Measurements from ENCODE around the gene ZNF74. TPM values are rescaled to one million over a fixed set of nuclear protein-coding genes. Genes with fewer than 3 reads are reported as not detected.
A peak's percentile ranks its signal among the peaks of the same experiment; 100 is the strongest.
"Not testable (repeated sequence)": the region's sequence is repeated elsewhere in the genome, so short reads cannot be mapped to it uniquely, and the experiment has no call there.

The ZNF74 gene
- total and polyA plus RNA-seq, 9 donors = 11.7 to 24.4 (median 16.6) TPM

DNA sequence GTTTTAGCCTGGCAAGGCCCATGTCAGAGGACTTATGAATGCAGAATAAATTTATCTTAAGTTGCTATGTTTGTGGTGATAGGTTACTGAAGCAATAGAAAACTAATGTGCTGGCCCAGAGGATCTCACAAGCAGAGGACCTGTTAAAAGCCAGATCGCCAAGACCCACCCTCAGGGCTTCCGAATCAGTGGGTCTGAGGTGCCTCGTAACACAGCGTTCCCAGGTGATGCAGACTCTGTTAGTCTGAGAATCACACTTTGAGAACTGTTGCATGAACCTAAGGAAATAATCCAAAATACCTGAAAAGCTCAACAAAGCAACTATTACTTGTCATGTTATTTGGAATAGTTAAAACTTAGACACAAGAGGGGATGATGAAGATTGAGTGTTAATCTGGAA is 50.4 kb downstream of the ZNF74 start:
- H3K36me3 ChIP-seq (ENCODE audit: control insufficient read depth, insufficient read depth, low read length) = peaks cover 43% of the 10 kb centered on the region
- H3K27me3 ChIP-seq (ENCODE audit: control insufficient read depth, insufficient read depth, low read length) = no peaks in the 10 kb centered on the region
- no peaks in the 10 kb centered on the region for H3K9me3 ChIP-seq (replicated peaks; ENCODE audit: control insufficient read depth, low read depth, low read length)
- no peak overlapping the region for H3K4me3 ChIP-seq (ENCODE audit: low read length)
- WGBS (ENCODE audit: insufficient coverage) = 96% methylated on average over 3 of the region's 4 CpGs
- H3K4me1 ChIP-seq (ENCODE audit: control insufficient read depth, insufficient read depth, low read length) = peaks cover 9% of the 10 kb centered on the region
- no peak for DNase-seq
- no peak overlapping the region for H3K27ac ChIP-seq (ENCODE audit: low read length)

GRCh38 chr22:20446383-20446970 is 52.5 kb downstream of the ZNF74 start:
- H3K36me3 ChIP-seq (ENCODE audit: control insufficient read depth, insufficient read depth, low read length) = peaks cover 58% of the 10 kb centered on the region
- no peak for DNase-seq
- WGBS (ENCODE audit: insufficient coverage) = 89% methylated on average over 16 of the region's 21 CpGs

DNA sequence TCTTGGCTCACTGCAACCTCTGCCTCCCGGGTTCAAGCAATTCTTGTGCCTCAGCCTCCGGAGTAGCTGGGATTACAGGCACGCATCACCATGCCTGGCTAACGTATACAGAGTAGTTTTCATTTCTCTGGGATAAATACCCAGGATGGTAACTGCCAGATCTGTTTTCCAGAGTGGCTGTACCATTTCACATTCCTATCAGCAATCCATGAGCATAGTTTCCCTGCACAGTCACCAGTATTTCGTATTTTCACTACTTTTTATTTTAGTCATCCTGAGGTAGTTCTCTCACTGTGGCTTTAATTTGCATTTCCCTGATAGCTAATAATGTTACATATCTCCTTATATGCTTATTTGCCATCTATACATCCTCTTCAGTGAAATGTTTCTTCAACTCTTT is 54.7 kb downstream of the ZNF74 start:
- H3K27ac ChIP-seq (ENCODE audit: low read length) = no peak overlapping the region
- DNase-seq = no peak
- H3K27me3 ChIP-seq (ENCODE audit: control insufficient read depth, insufficient read depth, low read length) = no peaks in the 10 kb centered on the region
- peaks cover 42% of the 10 kb centered on the region for H3K36me3 ChIP-seq (ENCODE audit: control insufficient read depth, insufficient read depth, low read length)
- H3K9me3 ChIP-seq (replicated peaks; ENCODE audit: control insufficient read depth, low read depth, low read length) = no peaks in the 10 kb centered on the region
- no peaks in the 10 kb centered on the region for H3K4me1 ChIP-seq (ENCODE audit: control insufficient read depth, insufficient read depth, low read length)
- no peak overlapping the region for H3K4me3 ChIP-seq (ENCODE audit: low read length)
- WGBS (ENCODE audit: insufficient coverage) = 89% methylated on average over 4 of the region's 5 CpGs

More at GRCh38 chr22:20446383-20446970, 52.5 kb downstream of the ZNF74 start:
- H3K4me3 ChIP-seq (ENCODE audit: low read length) = no peak overlapping the region
- no peaks in the 10 kb centered on the region for H3K9me3 ChIP-seq (replicated peaks; ENCODE audit: control insufficient read depth, low read depth, low read length)
- no peaks in the 10 kb centered on the region for H3K4me1 ChIP-seq (ENCODE audit: control insufficient read depth, insufficient read depth, low read length)
- H3K27ac ChIP-seq (ENCODE audit: low read length) = no peak overlapping the region
- H3K27me3 ChIP-seq (ENCODE audit: control insufficient read depth, insufficient read depth, low read length) = no peaks in the 10 kb centered on the region

DNA sequence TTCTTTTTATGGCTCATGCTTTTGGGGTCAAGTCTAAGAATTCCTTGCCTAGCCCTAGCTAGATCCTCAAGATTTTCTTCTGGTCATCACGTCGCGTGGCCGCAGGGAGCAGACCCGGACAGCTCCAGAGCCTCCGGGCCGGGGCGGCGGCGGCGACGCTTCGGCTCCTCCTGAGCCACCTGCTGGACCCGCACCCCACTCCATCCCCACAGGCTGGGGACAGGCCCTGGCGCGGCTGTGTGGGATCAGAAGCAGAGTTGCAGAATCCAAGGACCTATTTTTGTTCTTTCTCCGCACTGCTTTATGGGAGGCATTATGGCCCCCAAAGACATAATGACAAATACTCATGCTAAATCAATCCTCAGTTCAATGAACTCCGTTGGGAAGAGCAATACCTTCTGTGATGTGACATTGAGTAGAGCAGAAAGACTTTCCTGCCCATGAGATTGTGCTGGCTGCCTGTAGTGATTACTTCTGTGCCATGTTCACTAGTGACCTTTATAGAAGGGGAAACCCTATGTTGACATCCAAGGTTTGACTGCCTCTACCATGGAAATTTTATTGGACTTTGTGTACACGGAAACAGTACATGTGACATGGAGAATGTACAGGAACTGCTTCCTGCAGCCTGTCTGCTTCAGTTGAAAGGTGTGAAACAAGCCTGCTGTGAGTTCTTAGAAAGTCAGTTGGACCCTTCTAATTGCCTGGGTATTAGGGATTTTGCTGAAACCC is 56.0 kb downstream of the ZNF74 start:
- no peak overlapping the region for H3K4me3 ChIP-seq (ENCODE audit: low read length)
- H3K36me3 ChIP-seq (ENCODE audit: control insufficient read depth, insufficient read depth, low read length) = peaks cover 36% of the 10 kb centered on the region
- no peak for DNase-seq
- H3K27ac ChIP-seq (ENCODE audit: low read length) = no peak overlapping the region
- H3K9me3 ChIP-seq (replicated peaks; ENCODE audit: control insufficient read depth, low read depth, low read length) = no peaks in the 10 kb centered on the region
- no peaks in the 10 kb centered on the region for H3K27me3 ChIP-seq (ENCODE audit: control insufficient read depth, insufficient read depth, low read length)
- H3K4me1 ChIP-seq (ENCODE audit: control insufficient read depth, insufficient read depth, low read length) = no peaks in the 10 kb centered on the region
- 93% methylated on average over 10 of the region's 19 CpGs for WGBS (ENCODE audit: insufficient coverage)

- Histone ChIP-seq H3K9me3 (replicated peaks; ENCODE audit: control insufficient read depth, low read depth, low read length) (no peaks in the 10 kb centered on the region), H3K27ac (ENCODE audit: low read length) (no peak overlapping the region), H3K27me3 (ENCODE audit: control insufficient read depth, insufficient read depth, low read length) (no peaks in the 10 kb centered on the region), H3K36me3 (ENCODE audit: control insufficient read depth, insufficient read depth, low read length) (peaks cover 41% of the 10 kb centered on the region), H3K4me3 (ENCODE audit: low read length) (no peak overlapping the region), H3K4me1 (ENCODE audit: control insufficient read depth, insufficient read depth, low read length) (no peaks in the 10 kb centered on the region)
- no peak for DNase-seq
- 100% methylated on average over 1 of the region's 1 CpG for WGBS (ENCODE audit: insufficient coverage)
Observed at GRCh38 chr22:20450551-20450906, 56.6 kb downstream of the ZNF74 start.

- H3K27me3 ChIP-seq (ENCODE audit: control insufficient read depth, insufficient read depth, low read length); H3K4me3 ChIP-seq (ENCODE audit: low read length); H3K27ac ChIP-seq (ENCODE audit: low read length); DNase-seq; H3K4me1 ChIP-seq (ENCODE audit: control insufficient read depth, insufficient read depth, low read length); H3K9me3 ChIP-seq (replicated peaks; ENCODE audit: control insufficient read depth, low read depth, low read length): not testable (repeated sequence)
- H3K36me3 ChIP-seq (ENCODE audit: control insufficient read depth, insufficient read depth, low read length) = peaks cover 40% of the 10 kb centered on the region
- WGBS (ENCODE audit: insufficient coverage) = 81% methylated on average over 4 of the region's 15 CpGs
Observed at GRCh38 chr22:20451129-20451778, 57.3 kb downstream of the ZNF74 start.

GRCh38 chr22:20451920-20452319 is 58.0 kb downstream of the ZNF74 start:
- Histone ChIP-seq H3K4me3 (ENCODE audit: low read length) (no peak overlapping the region), H3K9me3 (replicated peaks; ENCODE audit: control insufficient read depth, low read depth, low read length) (no peaks in the 10 kb centered on the region), H3K36me3 (ENCODE audit: control insufficient read depth, insufficient read depth, low read length) (peaks cover 39% of the 10 kb centered on the region), H3K27ac (ENCODE audit: low read length) (no peak overlapping the region), H3K27me3 (ENCODE audit: control insufficient read depth, insufficient read depth, low read length) (no peaks in the 10 kb centered on the region), H3K4me1 (ENCODE audit: control insufficient read depth, insufficient read depth, low read length) (peaks cover 6% of the 10 kb centered on the region)
- no peak for DNase-seq
- WGBS (ENCODE audit: insufficient coverage) = no CpG with 5 or more reads among the region's 2 CpGs

DNA sequence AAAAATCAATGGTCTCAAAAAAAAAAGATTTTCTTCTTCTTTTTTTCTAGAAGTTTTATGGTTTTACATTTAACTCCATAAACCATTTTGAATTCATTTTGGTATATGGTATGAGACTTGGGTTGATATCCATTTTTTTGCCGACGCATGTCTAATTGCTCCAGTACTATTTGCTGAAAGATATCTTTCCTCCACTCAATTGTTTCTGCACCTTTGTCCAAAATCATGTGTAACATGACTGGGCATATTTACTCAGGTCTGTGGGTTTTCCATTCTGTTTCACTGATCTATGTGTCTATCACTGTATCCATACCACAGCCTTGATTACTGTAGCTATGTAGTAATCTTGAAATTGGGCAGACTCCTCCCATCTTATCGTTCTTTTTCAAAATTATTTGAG is 59.3 kb downstream of the ZNF74 start:
- WGBS (ENCODE audit: insufficient coverage) = no CpG with 5 or more reads among the region's 3 CpGs

GRCh38 chr22:20455709-20456063 is 61.7 kb downstream of the ZNF74 start:
- Histone ChIP-seq H3K4me3 (ENCODE audit: low read length) (no peak overlapping the region), H3K27ac (ENCODE audit: low read length) (no peak overlapping the region), H3K4me1 (ENCODE audit: control insufficient read depth, insufficient read depth, low read length) (peaks cover 9% of the 10 kb centered on the region), H3K9me3 (replicated peaks; ENCODE audit: control insufficient read depth, low read depth, low read length) (no peaks in the 10 kb centered on the region), H3K36me3 (ENCODE audit: control insufficient read depth, insufficient read depth, low read length) (peaks cover 57% of the 10 kb centered on the region), H3K27me3 (ENCODE audit: control insufficient read depth, insufficient read depth, low read length) (no peaks in the 10 kb centered on the region)
- WGBS (ENCODE audit: insufficient coverage) = 90% methylated on average over 2 of the region's 8 CpGs
- no peak for DNase-seq

More for the DNA sequence above, 59.3 kb downstream of the ZNF74 start:
- H3K27me3 ChIP-seq (ENCODE audit: control insufficient read depth, insufficient read depth, low read length) = no peaks in the 10 kb centered on the region
- no peak for DNase-seq
- no peaks in the 10 kb centered on the region for H3K9me3 ChIP-seq (replicated peaks; ENCODE audit: control insufficient read depth, low read depth, low read length)
- peaks cover 6% of the 10 kb centered on the region for H3K4me1 ChIP-seq (ENCODE audit: control insufficient read depth, insufficient read depth, low read length)
- peaks cover 47% of the 10 kb centered on the region for H3K36me3 ChIP-seq (ENCODE audit: control insufficient read depth, insufficient read depth, low read length)
- H3K4me3 ChIP-seq (ENCODE audit: low read length) = no peak overlapping the region
- no peak overlapping the region for H3K27ac ChIP-seq (ENCODE audit: low read length)

GRCh38 chr22:20456064-20456721 is 62.2 kb downstream of the ZNF74 start:
- 4% methylated on average over 5 of the region's 6 CpGs for WGBS (ENCODE audit: insufficient coverage)
- peaks cover 9% of the 10 kb centered on the region for H3K4me1 ChIP-seq (ENCODE audit: control insufficient read depth, insufficient read depth, low read length)
- DNase-seq = peak; percentile 90
- H3K27me3 ChIP-seq (ENCODE audit: control insufficient read depth, insufficient read depth, low read length) = no peaks in the 10 kb centered on the region
- H3K4me3 ChIP-seq (ENCODE audit: low read length) = no peak overlapping the region
- H3K36me3 ChIP-seq (ENCODE audit: control insufficient read depth, insufficient read depth, low read length) = peaks cover 54% of the 10 kb centered on the region
- H3K27ac ChIP-seq (ENCODE audit: low read length) = no peak overlapping the region
- H3K9me3 ChIP-seq (replicated peaks; ENCODE audit: control insufficient read depth, low read depth, low read length) = no peaks in the 10 kb centered on the region

Measured in muscle of leg (tissue), 11 donors.